ENCODE results near the gene AQP12A. TPM values are rescaled to one million over a fixed set of nuclear protein-coding genes. Genes with fewer than 3 reads are reported as not detected.

The AQP12A gene
- total and polyA plus RNA-seq, 10 of the 15 experiments (the other 5 are each of a cell fraction or from before 2014, with no cell fraction given): not detected

DNA sequence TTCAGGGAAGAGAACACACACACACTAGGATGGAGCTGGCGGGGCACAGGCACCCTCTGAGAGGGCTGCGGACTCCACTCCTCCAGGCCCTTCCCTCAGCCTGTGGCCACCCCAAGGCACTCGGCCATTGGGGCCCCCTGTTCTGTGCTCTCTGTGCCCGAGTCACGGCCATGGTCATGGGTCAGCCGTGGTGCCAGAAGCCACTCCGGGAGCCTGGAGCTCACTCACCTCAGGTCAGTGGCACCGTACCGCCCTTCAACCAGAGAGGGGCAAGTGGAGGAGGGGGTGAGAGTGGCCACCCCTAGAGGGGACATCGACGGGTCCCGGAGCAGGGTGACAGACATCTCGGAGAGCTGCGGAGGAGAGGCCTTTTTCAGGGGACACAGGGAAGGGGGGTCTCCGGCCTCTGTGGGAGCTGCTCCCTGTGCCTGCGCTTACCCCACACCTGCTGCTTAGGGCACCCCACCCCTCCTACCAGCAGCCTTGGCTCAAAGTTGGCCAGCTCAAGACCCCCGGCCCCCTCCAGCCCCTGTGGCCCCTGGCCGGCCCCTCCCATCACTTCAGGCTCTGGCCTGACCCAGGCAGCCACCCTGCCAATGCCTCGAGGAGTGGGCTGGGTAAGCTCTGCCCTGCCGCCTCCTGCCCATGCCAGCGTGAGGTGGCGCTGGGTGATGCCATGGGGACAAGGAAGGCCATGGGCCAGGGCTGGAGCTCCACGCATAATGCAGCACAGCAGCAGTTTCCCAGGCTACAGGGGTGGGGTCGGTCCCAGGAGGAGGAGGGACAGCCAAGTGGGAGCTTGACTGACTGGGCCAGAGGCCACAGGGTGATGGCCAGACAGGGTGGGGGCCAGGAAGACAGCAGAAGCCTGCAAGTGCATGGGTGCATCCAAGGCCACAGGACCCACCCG lies 29.3 kb downstream of the AQP12A start (continued):
- TF ChIP-seq, protein P1, sequence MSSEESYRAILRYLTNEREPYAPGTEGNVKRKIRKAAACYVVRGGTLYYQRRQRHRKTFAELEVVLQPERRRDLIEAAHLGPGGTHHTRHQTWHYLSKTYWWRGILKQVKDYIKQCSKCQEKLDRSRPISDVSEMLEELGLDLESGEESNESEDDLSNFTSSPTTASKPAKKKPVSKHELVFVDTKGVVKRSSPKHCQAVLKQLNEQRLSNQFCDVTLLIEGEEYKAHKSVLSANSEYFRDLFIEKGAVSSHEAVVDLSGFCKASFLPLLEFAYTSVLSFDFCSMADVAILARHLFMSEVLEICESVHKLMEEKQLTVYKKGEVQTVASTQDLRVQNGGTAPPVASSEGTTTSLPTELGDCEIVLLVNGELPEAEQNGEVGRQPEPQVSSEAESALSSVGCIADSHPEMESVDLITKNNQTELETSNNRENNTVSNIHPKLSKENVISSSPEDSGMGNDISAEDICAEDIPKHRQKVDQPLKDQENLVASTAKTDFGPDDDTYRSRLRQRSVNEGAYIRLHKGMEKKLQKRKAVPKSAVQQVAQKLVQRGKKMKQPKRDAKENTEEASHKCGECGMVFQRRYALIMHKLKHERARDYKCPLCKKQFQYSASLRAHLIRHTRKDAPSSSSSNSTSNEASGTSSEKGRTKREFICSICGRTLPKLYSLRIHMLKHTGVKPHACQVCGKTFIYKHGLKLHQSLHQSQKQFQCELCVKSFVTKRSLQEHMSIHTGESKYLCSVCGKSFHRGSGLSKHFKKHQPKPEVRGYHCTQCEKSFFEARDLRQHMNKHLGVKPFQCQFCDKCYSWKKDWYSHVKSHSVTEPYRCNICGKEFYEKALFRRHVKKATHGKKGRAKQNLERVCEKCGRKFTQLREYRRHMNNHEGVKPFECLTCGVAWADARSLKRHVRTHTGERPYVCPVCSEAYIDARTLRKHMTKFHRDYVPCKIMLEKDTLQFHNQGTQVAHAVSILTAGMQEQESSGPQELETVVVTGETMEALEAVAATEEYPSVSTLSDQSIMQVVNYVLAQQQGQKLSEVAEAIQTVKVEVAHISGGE (CRISPR knock-in tag; IDR thresholded peaks at IDR 0.05): no peak
- TF ChIP-seq SPI1 (IDR thresholded peaks at IDR 0.05; ENCODE audit: borderline replicate concordance, insufficient read depth, low read depth, low read length): no peak
- TF ChIP-seq CREM (IDR thresholded peaks at IDR 0.05; ENCODE audit: low read depth): no peak
- no peak for TF ChIP-seq HDGF (IDR thresholded peaks at IDR 0.05)
- no peak for TF ChIP-seq LARP7 (IDR thresholded peaks at IDR 0.05)
- no peak for TF ChIP-seq NR2C2 (IDR thresholded peaks at IDR 0.05; ENCODE audit: borderline replicate concordance, control insufficient read depth, insufficient read length, low read depth)
- no peak for TF ChIP-seq POU2F2 (IDR thresholded peaks at IDR 0.05; ENCODE audit: borderline replicate concordance, low read depth, low read length)
- TF ChIP-seq PAX5 (IDR thresholded peaks at IDR 0.05; ENCODE audit: borderline replicate concordance, low read depth, low read length): no peak

DNA sequence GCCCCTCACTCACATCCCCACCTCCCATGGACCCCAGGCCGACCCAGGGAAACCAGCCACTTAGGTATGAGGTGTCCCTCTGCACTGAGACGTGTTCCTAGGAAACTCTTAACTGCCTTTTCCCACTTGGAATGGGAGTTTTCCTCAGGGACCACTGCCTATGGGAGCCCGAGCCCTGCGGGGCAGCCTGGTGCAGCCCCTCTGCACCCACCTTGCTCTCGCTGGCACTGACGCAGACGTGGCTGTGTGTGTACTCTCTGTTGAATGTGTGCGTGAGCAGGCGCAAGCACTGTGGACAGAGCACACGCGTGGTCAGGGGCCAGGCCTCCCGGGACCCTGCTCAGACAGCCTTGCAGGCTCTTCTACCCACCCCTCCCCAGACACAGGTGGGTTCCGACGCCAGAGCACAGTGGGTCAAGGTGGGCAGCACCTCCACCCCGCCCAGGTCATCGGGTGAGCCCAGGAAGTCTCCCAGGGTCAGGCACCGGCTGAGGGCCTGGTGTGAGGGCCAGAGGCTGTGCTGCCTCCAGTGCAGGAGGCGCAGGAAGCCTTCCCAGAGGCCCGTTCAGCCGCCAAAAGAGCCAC lies 30.0 kb downstream of the AQP12A start:
- DNase-seq (ENCODE audit: low read depth, low spot score): no peak
- no peak for ATAC-seq
- ChIA-PET RAD21 (ENCODE audit: unreplicated experiment) (no interaction called here), CTCF (no interaction called here), POLR2A (no interaction called here), SMC1A (ENCODE audit: uncharacterized antibody, unreplicated experiment) (no interaction called here)
- no peaks in the 10 kb centered on the region for H3K9me3 ChIP-seq (replicated peaks; ENCODE audit: control insufficient read depth, insufficient read depth, low read length)
- no peaks in the 10 kb centered on the region for H3K36me3 ChIP-seq (ENCODE audit: control insufficient read depth in 2 of 2, insufficient read depth in 2 of 2, low read length in 1 of 2)
- no peak overlapping the region for H3K9ac ChIP-seq (ENCODE audit: control insufficient read depth, insufficient read depth, low read length)
- no TSS peak for BruUV-seq (replicated peaks)
- no peak for FAIRE-seq
- H3K4me2 ChIP-seq (ENCODE audit: control insufficient read depth, insufficient read depth): no peak overlapping the region
- 39% methylated on average over 17 of the region's 20 CpGs for WGBS (ENCODE audit: insufficient coverage, insufficient replicate concordance, low lambda C conversion rate, missing lambda C conversion rate)
- H3K4me1 ChIP-seq (ENCODE audit: control insufficient read depth, insufficient read depth, low read length): no peaks in the 10 kb centered on the region
- H3K27ac ChIP-seq (ENCODE audit: control insufficient read depth, insufficient read depth): no peak overlapping the region
- H3K27me3 ChIP-seq (replicated peaks in 1 of 2; ENCODE audit: control insufficient read depth in 2 of 2, insufficient read depth in 2 of 2, low read length in 1 of 2): no peaks in the 10 kb centered on the region
- intact Hi-C loops (cut with micrococcal nuclease; ENCODE audit: unreplicated experiment) (no loop called here), in situ Hi-C loops (cut with MboI) (no loop called here)
- no peaks in the 10 kb centered on the region for H4K20me1 ChIP-seq (ENCODE audit: control insufficient read depth, insufficient read depth)
- no peak overlapping the region for H2AFZ ChIP-seq (ENCODE audit: control insufficient read depth, low read depth, low read length)
- H3K79me2 ChIP-seq (ENCODE audit: control insufficient read depth, insufficient read depth, low read length): no peaks in the 10 kb centered on the region
- no peak overlapping the region for H3K4me3 ChIP-seq
- TF ChIP-seq, protein P2, sequence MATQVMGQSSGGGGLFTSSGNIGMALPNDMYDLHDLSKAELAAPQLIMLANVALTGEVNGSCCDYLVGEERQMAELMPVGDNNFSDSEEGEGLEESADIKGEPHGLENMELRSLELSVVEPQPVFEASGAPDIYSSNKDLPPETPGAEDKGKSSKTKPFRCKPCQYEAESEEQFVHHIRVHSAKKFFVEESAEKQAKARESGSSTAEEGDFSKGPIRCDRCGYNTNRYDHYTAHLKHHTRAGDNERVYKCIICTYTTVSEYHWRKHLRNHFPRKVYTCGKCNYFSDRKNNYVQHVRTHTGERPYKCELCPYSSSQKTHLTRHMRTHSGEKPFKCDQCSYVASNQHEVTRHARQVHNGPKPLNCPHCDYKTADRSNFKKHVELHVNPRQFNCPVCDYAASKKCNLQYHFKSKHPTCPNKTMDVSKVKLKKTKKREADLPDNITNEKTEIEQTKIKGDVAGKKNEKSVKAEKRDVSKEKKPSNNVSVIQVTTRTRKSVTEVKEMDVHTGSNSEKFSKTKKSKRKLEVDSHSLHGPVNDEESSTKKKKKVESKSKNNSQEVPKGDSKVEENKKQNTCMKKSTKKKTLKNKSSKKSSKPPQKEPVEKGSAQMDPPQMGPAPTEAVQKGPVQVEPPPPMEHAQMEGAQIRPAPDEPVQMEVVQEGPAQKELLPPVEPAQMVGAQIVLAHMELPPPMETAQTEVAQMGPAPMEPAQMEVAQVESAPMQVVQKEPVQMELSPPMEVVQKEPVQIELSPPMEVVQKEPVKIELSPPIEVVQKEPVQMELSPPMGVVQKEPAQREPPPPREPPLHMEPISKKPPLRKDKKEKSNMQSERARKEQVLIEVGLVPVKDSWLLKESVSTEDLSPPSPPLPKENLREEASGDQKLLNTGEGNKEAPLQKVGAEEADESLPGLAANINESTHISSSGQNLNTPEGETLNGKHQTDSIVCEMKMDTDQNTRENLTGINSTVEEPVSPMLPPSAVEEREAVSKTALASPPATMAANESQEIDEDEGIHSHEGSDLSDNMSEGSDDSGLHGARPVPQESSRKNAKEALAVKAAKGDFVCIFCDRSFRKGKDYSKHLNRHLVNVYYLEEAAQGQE (IDR thresholded peaks at IDR 0.05; ENCODE audit: low read depth, low read length): no peak
- TF ChIP-seq STAT1 (conservative IDR thresholded peaks at IDR 0.05) (no peak), RELB (IDR thresholded peaks at IDR 0.05; ENCODE audit: low read depth) (no peak)
